ENCODE results near the gene FBXO47.

Gene FBXO47

GRCh38 chr17:38886643-38887010, 80.6 kb downstream of the FBXO47 start:
- Histone ChIP-seq H3K36me3 (ENCODE audit: control insufficient read depth, low read length) (peaks cover 59% of the 10 kb centered on the region), H3K9me3 (ENCODE audit: control insufficient read depth, insufficient read depth, low read length) (no peaks in the 10 kb centered on the region), H3K79me2 (ENCODE audit: control insufficient read depth, low read length) (peaks cover 46% of the 10 kb centered on the region), H4K20me1 (ENCODE audit: control insufficient read depth, insufficient read depth, low read depth, low read length) (no peaks in the 10 kb centered on the region), H3K4me2 (ENCODE audit: low read length) (no peak overlapping the region), H3K27ac (ENCODE audit: low read depth, low read length) (no peak overlapping the region), H3K9me2 (replicated peaks; ENCODE audit: control insufficient read depth, low read length) (no peaks in the 10 kb centered on the region), H3K4me1 (ENCODE audit: control insufficient read depth, low read length) (peaks cover 4% of the 10 kb centered on the region), H3K4me3 (ENCODE audit: low read length) (no peak overlapping the region), H3K27me3 (ENCODE audit: control insufficient read depth, low read length) (no peaks in the 10 kb centered on the region), H3F3A (ENCODE audit: control insufficient read depth, insufficient read depth) (no peaks in the 10 kb centered on the region)
- TF ChIP-seq CTCF (IDR thresholded peaks at IDR 0.05; ENCODE audit: low read depth, low read length, poor library complexity, severe bottlenecking): no peak
- no peak for TF ChIP-seq EZH2phosphoT487 (IDR thresholded peaks at IDR 0.05; ENCODE audit: borderline replicate concordance, low read length)
